A549 (cell line): ENCODE results near the gene DHX30. TPM values are rescaled to one million over a fixed set of nuclear protein-coding genes. Genes with fewer than 3 reads are reported as not detected.

Experiments used
- ATAC-seq, 2 experiments: fragments of 200-7000 bp in 1 of 2; fragments of >200 bp in 1 of 2; cut with Nextera tagmentation in 1 of 2; cut with Tn5 transposase in 1 of 2; 3 replicates each; pipeline versions ENCODE4 v1.8.0 to v1.9.1; 2018 to 2020; ENCODE audit warnings: mild to moderate bottlenecking in 1 of 2, moderate library complexity in 1 of 2
- CTCF ChIA-PET: fragments of 300-600 bp; sonication (Branson Sonifier 250); formaldehyde crosslinking; extraction: SDS; loops from one replicate; lab custom pipeline; 2021; ENCODE audit warnings: antibody characterized with exemption, inconsistent platforms; lab: Yijun Ruan, JAX
- POLR2A ChIA-PET: fragments of 350-600 bp; formaldehyde crosslinking; extraction: SDS; loops from one replicate; lab custom pipeline; 2021; ENCODE audit warnings: antibody characterized with exemption, inconsistent platforms; lab: Yijun Ruan, JAX
- DNase-seq, 2 experiments: peaks; one replicate each; pipeline versions ENCODE4 v3.0.0 to v3.0.0-alpha.2; 2011 to 2016; ENCODE audit warnings: low read depth in 1 of 2, low spot score in 1 of 2
- FAIRE-seq: peaks from 2 replicates; lab custom pipeline; 2011; peaks lifted over from hg19 to GRCh38; lab: Jason Lieb, UNC
- H3K27ac ChIP-seq, 2 experiments: fragments of >200 bp; sonication (Bioruptor Twin); formaldehyde crosslinking; 3 replicates each; pipeline ENCODE4 v1.5.1; 2016 to 2017
- H3K4me1 ChIP-seq: fragments of >200 bp; sonication (Bioruptor Twin); formaldehyde crosslinking; 3 replicates; pipeline ENCODE4 v1.6.1; 2016
- H3K4me2 ChIP-seq: fragments of >200 bp; sonication (Bioruptor Twin); formaldehyde crosslinking; 3 replicates; pipeline ENCODE4 v1.6.1; 2016
- H3K4me3 ChIP-seq: fragments of >200 bp; sonication (Bioruptor Twin); formaldehyde crosslinking; 3 replicates; pipeline ENCODE4 v1.5.1; 2016
- H3K9me3 ChIP-seq: fragments of >200 bp; sonication (Bioruptor Twin); formaldehyde crosslinking; 3 replicates; pipeline ENCODE4 v1.6.1; 2016
- BHLHE40 ChIP-seq: IDR thresholded peaks from 2 replicates; pipeline ENCODE4 v1.6.1; 2012; ENCODE audit warnings: low read depth, low read length, inconsistent platforms
- CBX2 ChIP-seq: fragments of 200-600 bp; sonication (generic); IDR thresholded peaks from 2 replicates; pipeline ENCODE4 v1.6.1; 2016; ENCODE audit warnings: low read depth, mild to moderate bottlenecking, borderline replicate concordance
- CEBPB ChIP-seq, 2 experiments: fragments of >200 bp in 1 of 2; sonication (Bioruptor Twin) in 1 of 2; formaldehyde crosslinking in 1 of 2; IDR thresholded peaks; 2 replicates each; pipeline ENCODE4 v1.6.1; 2012 to 2016
- CHD2 ChIP-seq: fragments of 150-350 bp; IDR thresholded peaks from 2 replicates; pipeline ENCODE4 v1.6.1; 2014; ENCODE audit warnings: low read length; ENCODE audit not compliant: partially characterized antibody
- CHD4 ChIP-seq: fragments of 200-600 bp; sonication (generic); IDR thresholded peaks from 2 replicates; pipeline ENCODE4 v1.6.1; 2016; ENCODE audit warnings: antibody characterized with exemption, mild to moderate bottlenecking, borderline replicate concordance
- E2F6 ChIP-seq: IDR thresholded peaks from 2 replicates; pipeline ENCODE4 v1.6.1; 2012; ENCODE audit warnings: low read depth, borderline replicate concordance
- EHF ChIP-seq: fragments of 250-450 bp; sonication (Bioruptor Pico); IDR thresholded peaks from 2 replicates; pipeline ENCODE4 v1.5.0; 2020; ENCODE audit warnings: mild to moderate bottlenecking
- EP300 ChIP-seq, 2 experiments: fragments of >200 bp; sonication (Bioruptor Twin); formaldehyde crosslinking; IDR thresholded peaks; 2 replicates in 1 of 2; 3 replicates in 1 of 2; pipeline ENCODE4 v1.6.1; 2016 to 2017
- ESRRA ChIP-seq: fragments of 150-350 bp; IDR thresholded peaks from 2 replicates; pipeline ENCODE4 v1.6.1; 2014; ENCODE audit warnings: mild to moderate bottlenecking, low read length, borderline replicate concordance
- FOSL2 ChIP-seq, 2 experiments: fragments of 450-650 bp in 1 of 2; fragments of >200 bp in 1 of 2; sonication (Bioruptor Twin) in 1 of 2; formaldehyde crosslinking; IDR thresholded peaks; 2 replicates each; pipeline versions ENCODE4 v1.5.0 to v1.6.1; 2016 to 2020; ENCODE audit warnings: mild to moderate bottlenecking in 1 of 2, moderate library complexity in 1 of 2
- FOXS1 ChIP-seq: fragments of 250-450 bp; sonication (Bioruptor Pico); IDR thresholded peaks from 2 replicates; pipeline ENCODE4 v1.5.0; 2020; ENCODE audit warnings: mild to moderate bottlenecking, moderate library complexity
- GATA3 ChIP-seq: IDR thresholded peaks from 2 replicates; pipeline ENCODE4 v1.6.1; 2012; ENCODE audit warnings: borderline replicate concordance
- HES2 ChIP-seq: fragments of >200 bp; sonication (Bioruptor Twin); formaldehyde crosslinking; IDR thresholded peaks from 2 replicates; pipeline ENCODE4 v1.6.1; 2016
- HOXA7 ChIP-seq: fragments of 250-450 bp; sonication (Bioruptor Pico); IDR thresholded peaks from 2 replicates; pipeline ENCODE4 v1.5.0; 2020; ENCODE audit warnings: mild to moderate bottlenecking, moderate library complexity
- HOXB13 ChIP-seq: fragments of 250-450 bp; sonication (Bioruptor Pico); IDR thresholded peaks from 2 replicates; pipeline ENCODE4 v1.5.0; 2020; ENCODE audit warnings: low read depth, mild to moderate bottlenecking, moderate library complexity
- JUN ChIP-seq, 2 experiments: fragments of >200 bp; sonication (Bioruptor Twin); formaldehyde crosslinking; IDR thresholded peaks; 2 replicates in 1 of 2; 3 replicates in 1 of 2; pipeline ENCODE4 v1.6.1; 2016 to 2017
- MAFK ChIP-seq: fragments of 450-650 bp; IDR thresholded peaks from 2 replicates; pipeline ENCODE4 v1.6.1; 2014; ENCODE audit not compliant: partially characterized antibody
- MAX ChIP-seq: IDR thresholded peaks from 2 replicates; pipeline ENCODE4 v1.6.1; 2012
- NFE2L2 ChIP-seq: fragments of 150-350 bp; conservative IDR thresholded peaks from 2 replicates; pipeline ENCODE4 v1.6.1; 2014; ENCODE audit warnings: low read length
- NPAS2 ChIP-seq: fragments of 250-450 bp; sonication (Bioruptor Pico); IDR thresholded peaks from 2 replicates; pipeline ENCODE4 v1.8.0; 2022; ENCODE audit warnings: mild to moderate bottlenecking, moderate library complexity, borderline replicate concordance
- PHF8 ChIP-seq: fragments of 200-600 bp; sonication (generic); IDR thresholded peaks from 2 replicates; pipeline ENCODE4 v1.6.1; 2016; ENCODE audit warnings: low read depth, mild to moderate bottlenecking, antibody characterized with exemption, moderate library complexity, borderline replicate concordance
- POLR2A ChIP-seq: IDR thresholded peaks from 2 replicates; pipeline ENCODE4 v1.6.1; 2012; ENCODE audit warnings: mild to moderate bottlenecking, low read length
- RAD21 ChIP-seq, 2 experiments: fragments of >200 bp in 1 of 2; sonication (Bioruptor Twin) in 1 of 2; formaldehyde crosslinking in 1 of 2; IDR thresholded peaks in 1 of 2; conservative IDR thresholded peaks in 1 of 2; 2 replicates in 1 of 2; 3 replicates in 1 of 2; pipeline ENCODE4 v1.6.1; 2012 to 2018; ENCODE audit warnings: inconsistent platforms in 1 of 2
- RARB ChIP-seq: fragments of 250-450 bp; sonication (Bioruptor Pico); IDR thresholded peaks from 2 replicates; pipeline ENCODE4 v1.8.0; 2021; ENCODE audit warnings: mild to moderate bottlenecking, moderate library complexity
- RCOR1 ChIP-seq: fragments of 150-350 bp; IDR thresholded peaks from 2 replicates; pipeline ENCODE4 v1.6.1; 2014; ENCODE audit warnings: antibody characterized with exemption, low read length, low read depth
- RFX5 ChIP-seq: fragments of 450-650 bp; IDR thresholded peaks from 2 replicates; pipeline ENCODE4 v1.7.1; 2014; ENCODE audit warnings: antibody characterized with exemption, mild to moderate bottlenecking, moderate library complexity
- RNF2 ChIP-seq: fragments of 200-600 bp; sonication (generic); IDR thresholded peaks from 2 replicates; pipeline ENCODE4 v1.6.1; 2016; ENCODE audit warnings: low read depth, mild to moderate bottlenecking, antibody characterized with exemption, moderate library complexity, borderline replicate concordance
- TP53 ChIP-seq: fragments of 250-450 bp; sonication (Bioruptor Pico); IDR thresholded peaks from 2 replicates; pipeline ENCODE4 v1.5.0; 2021; ENCODE audit warnings: mild to moderate bottlenecking, moderate library complexity
- ZSCAN20 ChIP-seq: fragments of 250-450 bp; sonication (Bioruptor Pico); IDR thresholded peaks from 2 replicates; pipeline ENCODE4 v1.8.0; 2022; ENCODE audit warnings: mild to moderate bottlenecking, moderate library complexity
- WGBS: methylation state at CpG from one replicate; pipeline ENCODE4 v1.1.6; 2017; ENCODE audit errors: missing lambda C conversion rate; 5-methylcytosine and 5-hydroxymethylcytosine counted together
- polyA plus RNA-seq, 4 experiments: library from polyadenylated mRNA; depleted of rRNA in 3 of 4; stranded (reverse); fragments of >200 nt; fragmentation: RNase III in 1 of 4; extraction: RNeasy Plus Mini Kit Qiagen cat#74134 plus additional on column Dnase treatment in 1 of 4; gene quantifications; 2 replicates in 3 of 4; 3 replicates in 1 of 4; pipeline ENCODE4 v1.2.3, GENCODE V29; 2011 to 2017
- TF ChIP-seq, protein P1 (sequence below): fragments of 250-450 bp; sonication (Bioruptor Pico); IDR thresholded peaks from 2 replicates; pipeline ENCODE4 v1.5.0; 2020; ENCODE audit warnings: low read depth, mild to moderate bottlenecking, moderate library complexity
- TF ChIP-seq, protein P2 (sequence below): fragments of >200 bp; sonication (Bioruptor Twin); formaldehyde crosslinking; IDR thresholded peaks from 3 replicates; pipeline ENCODE4 v1.6.1; 2016

DHX30 gene
- polyA plus RNA-seq, 2 of the 4 experiments (the other 2 are of a cell fraction) = 40.5 to 44.6 TPM

DNA sequence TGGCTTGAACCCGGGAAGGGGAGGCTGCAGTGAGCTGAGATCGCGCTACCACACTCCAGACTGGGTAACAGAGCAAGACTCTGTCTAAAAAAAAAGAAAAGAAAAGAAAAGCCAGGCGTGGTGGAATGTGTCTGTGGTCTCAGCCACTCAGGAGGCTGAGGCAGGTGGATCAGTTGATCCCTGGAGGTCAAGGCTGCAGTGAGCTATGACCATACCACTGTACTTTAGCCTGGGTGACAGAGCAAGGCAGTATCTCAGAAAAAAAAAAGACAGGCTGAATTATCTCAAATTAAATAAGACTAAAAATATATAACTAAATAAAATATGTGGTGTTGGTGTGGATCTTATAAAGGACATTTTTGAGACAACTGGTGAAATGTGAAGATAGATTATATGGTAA is 41.9 kb upstream of the DHX30 start:
- POLR2A ChIA-PET = no interaction called here
- no peak for TF ChIP-seq RCOR1
- TF ChIP-seq NFE2L2 = no peak
- TF ChIP-seq E2F6 = no peak
- no peak for TF ChIP-seq CEBPB (IDR thresholded peaks at IDR 0.05)
- TF ChIP-seq PHF8 = no peak
- no peak for TF ChIP-seq BHLHE40
- no peak for TF ChIP-seq ZSCAN20 (CRISPR knock-in tag)
- no peak for TF ChIP-seq RAD21 (conservative IDR thresholded peaks at IDR 0.05 in 1 of 2, IDR thresholded peaks at IDR 0.05 in 1 of 2)
- TF ChIP-seq CBX2 = no peak
- TF ChIP-seq EHF (CRISPR knock-in tag) = no peak
- TF ChIP-seq MAFK = no peak
- TF ChIP-seq GATA3 = no peak
- TF ChIP-seq EP300 (IDR thresholded peaks at IDR 0.05) = no peak
- no peak for TF ChIP-seq HOXA7
- TF ChIP-seq RARB (CRISPR knock-in tag) = no peak
- TF ChIP-seq RFX5 = no peak
- no peak for TF ChIP-seq HOXB13 (CRISPR knock-in tag)
- TF ChIP-seq FOXS1 (CRISPR knock-in tag) = no peak
- no peak for TF ChIP-seq POLR2A
- WGBS = 89% methylated on average over 4 of the region's 4 CpGs
- Histone ChIP-seq H3K4me1 (no peaks in the 10 kb centered on the region), H3K9me3 (no peaks in the 10 kb centered on the region), H3K4me2 (no peak overlapping the region), H3K27ac (no peak overlapping the region), H3K4me3 (no peak overlapping the region)
- CTCF ChIA-PET = no interaction called here
- ATAC-seq = no peak
- no peak for FAIRE-seq
- DNase-seq = no peak

DNA sequence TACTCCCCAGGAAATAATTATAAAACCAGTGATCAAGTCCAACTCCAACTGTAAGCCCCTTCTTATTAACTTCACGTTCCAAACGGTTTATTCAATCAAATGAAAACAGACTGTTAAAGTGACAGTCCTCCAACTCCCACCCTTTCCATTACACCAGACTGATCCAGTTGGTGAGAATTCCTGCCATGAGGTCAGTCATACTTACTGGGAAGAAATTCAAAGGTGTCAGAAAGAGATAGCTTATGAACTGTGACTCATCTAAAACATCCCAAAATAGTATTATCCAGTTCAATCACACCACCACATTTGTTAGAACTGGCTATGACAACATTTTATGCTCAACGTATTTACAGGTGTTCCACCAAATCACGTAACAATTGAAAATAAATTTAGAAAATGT is 40.7 kb upstream of the DHX30 start:
- ChIA-PET POLR2A (no interaction called here), CTCF (no interaction called here)
- H3K4me1 ChIP-seq = no peaks in the 10 kb centered on the region
- no peaks in the 10 kb centered on the region for H3K9me3 ChIP-seq
- no peak overlapping the region for H3K27ac ChIP-seq
- ATAC-seq (no peak), DNase-seq (no peak)
- no peak for TF ChIP-seq TP53 (CRISPR knock-in tag)
- no peak for TF ChIP-seq NPAS2 (CRISPR knock-in tag)
- TF ChIP-seq HOXB13 (CRISPR knock-in tag) = no peak
- no peak for TF ChIP-seq JUN (IDR thresholded peaks at IDR 0.05)
- no peak for TF ChIP-seq RNF2
- no peak for TF ChIP-seq EP300 (IDR thresholded peaks at IDR 0.05)
- no peak for TF ChIP-seq CHD2
- TF ChIP-seq, all 56 proteins: peak for 0
- Histone ChIP-seq H3K4me3 (no peak overlapping the region), H3K4me2 (no peak overlapping the region)
- no peak for FAIRE-seq
- 59% methylated on average over 4 of the region's 4 CpGs for WGBS

GRCh38 chr3:47766186-47766585 is 36.8 kb upstream of the DHX30 start:
- TF ChIP-seq FOSL2 (IDR thresholded peaks at IDR 0.05) = no peak
- TF ChIP-seq FOSL2 (CRISPR knock-in tag; IDR thresholded peaks at IDR 0.05) = no peak
- TF ChIP-seq HOXA7 = no peak
- TF ChIP-seq CHD4 = no peak
- TF ChIP-seq, protein P1, sequence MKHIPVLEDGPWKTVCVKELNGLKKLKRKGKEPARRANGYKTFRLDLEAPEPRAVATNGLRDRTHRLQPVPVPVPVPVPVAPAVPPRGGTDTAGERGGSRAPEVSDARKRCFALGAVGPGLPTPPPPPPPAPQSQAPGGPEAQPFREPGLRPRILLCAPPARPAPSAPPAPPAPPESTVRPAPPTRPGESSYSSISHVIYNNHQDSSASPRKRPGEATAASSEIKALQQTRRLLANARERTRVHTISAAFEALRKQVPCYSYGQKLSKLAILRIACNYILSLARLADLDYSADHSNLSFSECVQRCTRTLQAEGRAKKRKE (CRISPR knock-in tag) = no peak
- no peak for TF ChIP-seq TP53 (CRISPR knock-in tag)
- TF ChIP-seq CHD2 = no peak
- TF ChIP-seq EP300 (IDR thresholded peaks at IDR 0.05) = no peak
- TF ChIP-seq, protein P2, sequence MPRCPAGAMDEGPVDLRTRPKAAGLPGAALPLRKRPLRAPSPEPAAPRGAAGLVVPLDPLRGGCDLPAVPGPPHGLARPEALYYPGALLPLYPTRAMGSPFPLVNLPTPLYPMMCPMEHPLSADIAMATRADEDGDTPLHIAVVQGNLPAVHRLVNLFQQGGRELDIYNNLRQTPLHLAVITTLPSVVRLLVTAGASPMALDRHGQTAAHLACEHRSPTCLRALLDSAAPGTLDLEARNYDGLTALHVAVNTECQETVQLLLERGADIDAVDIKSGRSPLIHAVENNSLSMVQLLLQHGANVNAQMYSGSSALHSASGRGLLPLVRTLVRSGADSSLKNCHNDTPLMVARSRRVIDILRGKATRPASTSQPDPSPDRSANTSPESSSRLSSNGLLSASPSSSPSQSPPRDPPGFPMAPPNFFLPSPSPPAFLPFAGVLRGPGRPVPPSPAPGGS = no peak
- TF ChIP-seq NPAS2 (CRISPR knock-in tag) = no peak
- TF ChIP-seq HOXB13 (CRISPR knock-in tag) = no peak
- no peak for TF ChIP-seq MAX
- no peak for TF ChIP-seq ESRRA
- TF ChIP-seq HES2 = no peak
- ChIA-PET POLR2A (no interaction called here), CTCF (no interaction called here)
- 91% methylated on average over 4 of the region's 4 CpGs for WGBS
- no peak for ATAC-seq
- FAIRE-seq = no peak
- no peaks in the 10 kb centered on the region for H3K9me3 ChIP-seq
- no peak overlapping the region for H3K27ac ChIP-seq
- DNase-seq = no peak
- H3K4me1 ChIP-seq = no peaks in the 10 kb centered on the region
- H3K4me2 ChIP-seq = no peak overlapping the region
- no peak overlapping the region for H3K4me3 ChIP-seq
